OCI-LY3 (cell line): ENCODE data around the gene GPR85.

ENCODE experiments used
- EZH2phosphoT487 ChIP-seq: fragments of 200-600 bp; shearing (Covaris generic); IDR thresholded peaks from 2 replicates; pipeline ENCODE4 v1.6.1; 2018; ENCODE audit warnings: antibody characterized with exemption, mixed run types, low read depth
- TF ChIP-seq, protein P1 (sequence below): fragments of 200-600, 300-600 bp; sonication (generic); IDR thresholded peaks from 2 replicates; pipeline ENCODE4 v1.5.1; 2014; ENCODE audit warnings: antibody characterized with exemption, low read length, low read depth

DNA sequence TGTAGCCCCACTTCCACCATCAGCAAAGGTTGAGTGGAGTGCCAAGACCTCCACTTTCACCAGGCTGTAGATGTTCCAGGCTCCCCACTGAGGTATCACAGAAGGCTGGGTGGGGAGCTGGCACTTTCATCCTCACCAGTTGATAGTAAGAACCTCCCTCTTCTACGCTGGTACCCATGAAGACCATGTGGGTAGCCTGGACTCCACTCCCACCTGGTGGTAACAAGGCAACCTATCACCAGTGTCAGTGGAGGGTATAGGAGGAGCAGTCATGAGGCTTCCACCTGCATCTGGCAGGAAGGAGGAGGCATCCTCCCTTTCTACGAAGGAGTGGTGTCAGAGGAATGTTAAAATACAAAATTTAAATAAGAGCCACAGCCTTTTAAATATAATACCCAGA, 27.3 kb upstream of the GPR85 start:
- TF ChIP-seq, protein P1, sequence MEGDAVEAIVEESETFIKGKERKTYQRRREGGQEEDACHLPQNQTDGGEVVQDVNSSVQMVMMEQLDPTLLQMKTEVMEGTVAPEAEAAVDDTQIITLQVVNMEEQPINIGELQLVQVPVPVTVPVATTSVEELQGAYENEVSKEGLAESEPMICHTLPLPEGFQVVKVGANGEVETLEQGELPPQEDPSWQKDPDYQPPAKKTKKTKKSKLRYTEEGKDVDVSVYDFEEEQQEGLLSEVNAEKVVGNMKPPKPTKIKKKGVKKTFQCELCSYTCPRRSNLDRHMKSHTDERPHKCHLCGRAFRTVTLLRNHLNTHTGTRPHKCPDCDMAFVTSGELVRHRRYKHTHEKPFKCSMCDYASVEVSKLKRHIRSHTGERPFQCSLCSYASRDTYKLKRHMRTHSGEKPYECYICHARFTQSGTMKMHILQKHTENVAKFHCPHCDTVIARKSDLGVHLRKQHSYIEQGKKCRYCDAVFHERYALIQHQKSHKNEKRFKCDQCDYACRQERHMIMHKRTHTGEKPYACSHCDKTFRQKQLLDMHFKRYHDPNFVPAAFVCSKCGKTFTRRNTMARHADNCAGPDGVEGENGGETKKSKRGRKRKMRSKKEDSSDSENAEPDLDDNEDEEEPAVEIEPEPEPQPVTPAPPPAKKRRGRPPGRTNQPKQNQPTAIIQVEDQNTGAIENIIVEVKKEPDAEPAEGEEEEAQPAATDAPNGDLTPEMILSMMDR: peak; percentile 53
- TF ChIP-seq EZH2phosphoT487: no peak
